ENCODE measurements around the gene NDUFA12.

- TF ChIP-seq POLR2AphosphoS5 (IDR thresholded peaks at IDR 0.05; ENCODE audit: low read depth, low read length) (no peak), POLR2A (IDR thresholded peaks at IDR 0.05; ENCODE audit: low read depth, low read length) (no peak), TAF1 (IDR thresholded peaks at IDR 0.05; ENCODE audit: borderline replicate concordance, low read depth, low read length) (no peak)
Observed at GRCh38 chr12:94930216-94930654, 73.3 kb downstream of the NDUFA12 start.
